Lung (tissue), 12 donors: ENCODE results near the gene RNF157. TPM values are rescaled to one million over a fixed set of nuclear protein-coding genes. Genes with fewer than 3 reads are reported as not detected.
A peak's percentile ranks its signal among the peaks of the same experiment; 100 is the strongest.

Experiments used
- ATAC-seq: fragments of 200-7000 bp; cut with Tn5 transposase; one replicate; pipeline ENCODE4 v1.9.1; 2020; ENCODE audit warnings: moderate number of reproducible peaks; ENCODE audit not compliant: insufficient read depth, low FRiP score
- DNase-seq, 3 donors: peaks; one replicate each; pipeline ENCODE4 v3.0.0-alpha.2; 2013 to 2017
- H3K27ac ChIP-seq, 2 donors: one replicate each; pipeline ENCODE4 v1.5.1; 2013; ENCODE audit warnings: mild to moderate bottlenecking in 2 of 2, moderate library complexity in 2 of 2, control low read depth in 1 of 2, inconsistent platforms in 1 of 2, low read depth in 1 of 2, low read length in 1 of 2
- H3K27me3 ChIP-seq, 3 donors: one replicate each; pipeline ENCODE4 v1.5.1; 2013; ENCODE audit warnings: low read length in 2 of 3; ENCODE audit not compliant: control insufficient read depth in 3 of 3, insufficient read depth in 3 of 3
- H3K36me3 ChIP-seq, 4 donors: one replicate each; pipeline ENCODE4 v1.5.1; 2013; ENCODE audit warnings: low read length in 4 of 4, mild to moderate bottlenecking in 1 of 4, moderate library complexity in 1 of 4; ENCODE audit not compliant: control insufficient read depth in 4 of 4, insufficient read depth in 4 of 4
- H3K4me1 ChIP-seq, 5 donors: one replicate each; pipeline ENCODE4 v1.5.1; 2013; ENCODE audit warnings: low read length in 5 of 5, mild to moderate bottlenecking in 2 of 5, moderate library complexity in 1 of 5; ENCODE audit not compliant: control insufficient read depth in 5 of 5, insufficient read depth in 5 of 5
- H3K4me3 ChIP-seq: one replicate; pipeline ENCODE4 v1.5.1; 2013; ENCODE audit warnings: mild to moderate bottlenecking, control low read depth, moderate library complexity
- H3K9ac ChIP-seq, 2 donors: one replicate each; pipeline ENCODE4 v1.5.1; 2013; ENCODE audit warnings: low read length in 2 of 2, control low read depth in 1 of 2; ENCODE audit not compliant: insufficient read depth in 1 of 2
- H3K9me3 ChIP-seq, 4 donors: one replicate each; pipeline ENCODE4 v1.5.1; 2013; ENCODE audit warnings: low read length in 3 of 4, mild to moderate bottlenecking in 1 of 4, moderate library complexity in 1 of 4; ENCODE audit not compliant: control insufficient read depth in 4 of 4, insufficient read depth in 3 of 4
- WGBS, 2 donors: extraction: QIAGEN DNeasy Blood & Tissue Kit; methylation state at CpG; one replicate each; pipeline ENCODE4 v1.1.7; 2013; 5-methylcytosine and 5-hydroxymethylcytosine counted together
- polyA plus RNA-seq, 2 donors: library from polyadenylated mRNA; stranded (reverse); fragments of 200-250 nt; gene quantifications; one replicate each; pipeline ENCODE4 v1.2.1, GENCODE V29; 2013
- total RNA-seq, 2 donors: library from RNA; depleted of rRNA in 1 of 2; stranded (reverse); fragments of >200 nt in 1 of 2; gene quantifications; one replicate each; pipeline ENCODE4 v1.2.1, GENCODE V29; 2014 to 2021
- TF ChIP-seq, protein P1 (sequence below): IDR thresholded peaks from 2 replicates; pipeline ENCODE4 v1.5.1; 2012; ENCODE audit warnings: mild to moderate bottlenecking; ENCODE audit errors: control extremely low read depth, extremely low read depth
- donor health status: control.
- donor health status: control.
- donor health status: Bipolar disorder and iron deficiency.
- donor health status: healthy.
- donor health status: DM: yes; HTN: yes; CAD: no.

Gene RNF157
- total and polyA plus RNA-seq, 4 donors = 0.88 to 2.5 (median 1.8) TPM

DNA sequence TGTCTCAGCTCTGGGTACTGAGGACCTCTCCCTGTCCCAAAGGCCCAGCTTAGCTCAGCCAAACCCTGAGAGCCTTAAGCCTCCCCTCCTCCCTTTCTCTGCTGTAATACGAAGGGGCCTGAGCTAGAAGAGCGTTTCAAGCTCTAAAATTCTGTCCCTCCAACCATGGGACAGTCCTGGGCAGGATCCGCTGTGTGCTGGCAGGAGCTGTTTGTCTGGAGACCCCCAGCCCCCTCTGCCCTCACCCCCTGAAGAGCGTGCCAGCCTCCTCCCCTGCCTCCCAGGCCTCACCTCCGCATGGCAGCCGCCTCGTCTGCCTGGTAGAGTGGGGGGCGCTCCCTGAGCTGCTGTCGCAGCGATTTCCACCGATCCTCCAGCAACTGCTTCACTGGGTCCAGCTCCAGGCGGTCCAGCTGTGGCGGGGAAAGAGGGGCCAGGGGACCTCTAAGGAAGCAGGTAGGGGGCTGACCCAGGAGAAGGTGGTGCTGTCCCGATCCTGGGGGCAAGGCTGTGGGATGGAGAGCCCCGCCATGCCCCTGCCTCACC is 39.5 kb upstream of the RNF157 start:
- no peak overlapping the region for H3K4me3 ChIP-seq
- DNase-seq (no peak), ATAC-seq (no peak)
- peaks cover 0 to 4% (median 3%) of the 10 kb centered on the region in 5 donors for H3K4me1 ChIP-seq
- H3K27me3 ChIP-seq = no peaks in the 10 kb centered on the region
- H3K9ac ChIP-seq = no peak overlapping the region
- peaks cover 0 to 4% (median 0%) of the 10 kb centered on the region in 4 donors for H3K36me3 ChIP-seq
- 86 to 88% methylated on average over 14 to 15 of the region's 15 CpGs for WGBS, 2 donors
- H3K27ac ChIP-seq = no peak overlapping the region
- TF ChIP-seq, protein P1, sequence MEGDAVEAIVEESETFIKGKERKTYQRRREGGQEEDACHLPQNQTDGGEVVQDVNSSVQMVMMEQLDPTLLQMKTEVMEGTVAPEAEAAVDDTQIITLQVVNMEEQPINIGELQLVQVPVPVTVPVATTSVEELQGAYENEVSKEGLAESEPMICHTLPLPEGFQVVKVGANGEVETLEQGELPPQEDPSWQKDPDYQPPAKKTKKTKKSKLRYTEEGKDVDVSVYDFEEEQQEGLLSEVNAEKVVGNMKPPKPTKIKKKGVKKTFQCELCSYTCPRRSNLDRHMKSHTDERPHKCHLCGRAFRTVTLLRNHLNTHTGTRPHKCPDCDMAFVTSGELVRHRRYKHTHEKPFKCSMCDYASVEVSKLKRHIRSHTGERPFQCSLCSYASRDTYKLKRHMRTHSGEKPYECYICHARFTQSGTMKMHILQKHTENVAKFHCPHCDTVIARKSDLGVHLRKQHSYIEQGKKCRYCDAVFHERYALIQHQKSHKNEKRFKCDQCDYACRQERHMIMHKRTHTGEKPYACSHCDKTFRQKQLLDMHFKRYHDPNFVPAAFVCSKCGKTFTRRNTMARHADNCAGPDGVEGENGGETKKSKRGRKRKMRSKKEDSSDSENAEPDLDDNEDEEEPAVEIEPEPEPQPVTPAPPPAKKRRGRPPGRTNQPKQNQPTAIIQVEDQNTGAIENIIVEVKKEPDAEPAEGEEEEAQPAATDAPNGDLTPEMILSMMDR = no peak
- no peaks in the 10 kb centered on the region for H3K9me3 ChIP-seq

DNA sequence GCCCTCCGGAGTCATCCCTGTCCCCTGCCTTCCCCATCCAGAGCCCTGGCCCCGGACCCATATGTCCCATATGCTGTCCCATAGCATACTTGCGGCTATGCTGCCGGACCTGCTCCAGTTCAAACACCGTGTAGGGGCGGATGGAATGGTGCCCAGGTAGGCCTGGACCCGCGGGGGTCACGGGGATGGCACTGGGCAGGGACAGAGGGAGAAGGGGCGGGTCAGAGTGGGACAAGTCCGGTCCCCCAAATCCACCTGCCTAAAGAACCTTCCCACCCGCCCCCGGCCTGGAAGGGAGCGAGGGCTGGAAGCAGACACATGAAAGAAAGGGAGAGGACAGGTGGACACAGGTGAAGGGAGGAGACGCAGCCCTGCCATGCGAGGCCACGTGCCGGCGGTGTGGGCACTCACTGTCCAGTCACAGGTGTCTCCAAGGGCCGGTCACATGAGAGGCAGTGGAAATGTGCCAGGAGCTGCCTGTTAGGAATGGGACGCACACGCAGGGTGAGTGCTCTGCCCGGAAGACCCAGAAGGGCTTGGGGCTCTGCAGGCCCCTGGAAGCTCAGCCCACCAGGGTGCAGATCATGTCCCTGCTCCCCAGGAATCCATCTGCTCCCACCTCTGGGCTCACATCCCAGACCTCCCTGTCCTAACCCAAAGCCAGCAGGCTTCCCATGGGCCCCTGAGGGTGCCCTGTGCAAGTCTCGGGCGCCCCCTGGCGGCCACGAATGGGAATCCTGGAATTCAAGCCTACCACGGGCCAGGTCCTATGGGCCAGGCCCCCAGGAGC is 38.9 kb upstream of the RNF157 start:
- Histone ChIP-seq H3K9ac (no peak overlapping the region), H3K4me1 (peaks cover 0 to 10% (median 3%) of the 10 kb centered on the region in 5 donors), H3K9me3 (no peaks in the 10 kb centered on the region), H3K27me3 (no peaks in the 10 kb centered on the region), H3K27ac (no peak overlapping the region), H3K4me3 (no peak overlapping the region), H3K36me3 (peaks cover 0 to 4% (median 0%) of the 10 kb centered on the region in 4 donors)
- DNase-seq (peak; percentile 84 to 90 (median 87)), ATAC-seq (peak; percentile 91)
- TF ChIP-seq, protein P1 = peak; percentile 95
- 57 to 69% methylated on average over 28 of the region's 28 CpGs for WGBS, 2 donors

DNA sequence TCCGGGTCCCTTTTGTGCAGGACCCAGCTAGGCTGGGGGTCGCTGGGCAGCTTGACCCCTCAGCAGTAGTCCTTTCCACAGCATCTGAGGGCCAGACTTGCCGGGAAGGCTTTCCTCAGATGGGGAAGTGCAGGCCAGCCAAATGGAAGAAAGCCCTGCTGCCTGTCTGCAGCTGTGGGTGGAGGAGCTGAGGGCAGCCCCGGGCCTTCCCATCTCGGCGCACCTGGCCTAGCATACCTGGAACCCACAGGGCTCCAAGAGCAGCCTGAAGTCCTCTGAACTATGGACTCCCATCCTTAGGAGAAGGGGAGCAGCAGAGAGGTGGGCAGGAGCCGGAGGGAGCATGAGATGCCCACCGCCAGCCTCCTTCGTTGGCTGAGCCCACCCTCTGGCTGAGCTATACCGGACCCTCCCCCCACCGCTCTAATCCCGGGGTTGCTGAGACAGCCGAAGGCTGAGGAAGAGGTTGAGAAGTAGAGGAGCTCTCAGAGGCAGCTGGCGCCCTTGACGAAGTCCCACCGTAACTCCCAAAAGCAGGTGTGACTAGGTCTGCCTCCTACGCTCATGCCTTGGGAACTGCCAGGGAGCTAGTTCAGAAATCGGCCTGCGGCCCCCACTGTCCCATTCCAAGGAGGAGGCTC is 38.1 kb upstream of the RNF157 start:
- H3K27me3 ChIP-seq = no peaks in the 10 kb centered on the region
- no peak for ATAC-seq
- H3K27ac ChIP-seq = no peak overlapping the region

More for the DNA sequence above, 38.1 kb upstream of the RNF157 start:
- 90 to 94% methylated on average over 19 of the region's 19 CpGs for WGBS, 2 donors
- DNase-seq = no peak
- Histone ChIP-seq H3K4me1 (peaks cover 0 to 17% (median 3%) of the 10 kb centered on the region in 5 donors), H3K4me3 (no peak overlapping the region), H3K9ac (no peak overlapping the region), H3K9me3 (no peaks in the 10 kb centered on the region), H3K36me3 (peaks cover 0 to 4% (median 0%) of the 10 kb centered on the region in 4 donors)
- TF ChIP-seq, protein P1 = no peak
